ENCODE results near the gene TRAPPC2B.
"Not testable (repeated sequence)": the region's sequence is repeated elsewhere in the genome, so short reads cannot be mapped to it uniquely, and the experiment has no call there.

Gene TRAPPC2B

GRCh38 chr19:57362997-57363687 is at the start of gene TRAPPC2B, which contains the start of gene ZNF547:
Gene TRAPPC2B, plus strand, starts transcription at chr19:57363551. Its CDS starts 1,283 bp downstream, at chr19:57364834.
Gene ZNF547, plus strand, starts transcription at chr19:57363551. Its CDS starts 5,005 bp downstream, at chr19:57368556.
- peak; percentile 100 for DNase-seq

DNA sequence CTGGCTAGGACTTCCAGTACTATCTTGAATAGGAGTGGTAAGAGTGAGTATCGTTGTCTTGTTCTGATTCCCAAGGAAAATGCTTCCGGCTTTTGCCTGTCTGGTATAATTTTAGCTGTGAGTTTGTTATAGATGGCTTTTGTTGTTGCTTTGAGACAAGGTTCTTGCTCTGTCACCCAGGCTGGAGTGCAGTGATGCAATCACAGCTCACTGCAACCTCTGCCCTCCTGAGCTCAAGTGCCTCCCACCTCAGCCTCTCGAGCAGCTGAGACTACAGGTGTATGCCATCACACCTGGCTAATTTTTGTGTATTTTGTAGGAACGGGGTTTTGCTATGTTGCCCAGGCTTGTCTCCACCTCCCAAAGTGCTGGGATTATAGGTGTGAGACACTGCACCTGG is 49.2 kb upstream of the TRAPPC2B start:
- no peak for DNase-seq

- peak; percentile 82 for DNase-seq
Observed at GRCh38 chr19:57317503-57317902, 45.8 kb upstream of the TRAPPC2B start.

DNA sequence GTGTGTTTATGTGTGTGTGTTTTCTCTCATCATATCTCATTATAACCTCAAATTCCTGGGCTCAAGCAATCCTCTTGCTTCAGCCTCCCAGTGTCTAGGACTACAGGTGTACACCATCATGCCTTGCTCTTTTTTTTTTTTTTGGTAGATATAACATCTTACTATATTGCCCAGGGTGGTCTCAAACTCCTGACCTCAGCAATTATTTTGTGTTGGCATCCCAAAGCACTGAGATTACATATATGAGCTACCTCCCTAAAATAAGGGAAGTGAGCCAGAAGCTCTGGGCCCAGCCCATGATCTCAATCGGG is 43.5 kb upstream of the TRAPPC2B start:
- no peak for DNase-seq

DNA sequence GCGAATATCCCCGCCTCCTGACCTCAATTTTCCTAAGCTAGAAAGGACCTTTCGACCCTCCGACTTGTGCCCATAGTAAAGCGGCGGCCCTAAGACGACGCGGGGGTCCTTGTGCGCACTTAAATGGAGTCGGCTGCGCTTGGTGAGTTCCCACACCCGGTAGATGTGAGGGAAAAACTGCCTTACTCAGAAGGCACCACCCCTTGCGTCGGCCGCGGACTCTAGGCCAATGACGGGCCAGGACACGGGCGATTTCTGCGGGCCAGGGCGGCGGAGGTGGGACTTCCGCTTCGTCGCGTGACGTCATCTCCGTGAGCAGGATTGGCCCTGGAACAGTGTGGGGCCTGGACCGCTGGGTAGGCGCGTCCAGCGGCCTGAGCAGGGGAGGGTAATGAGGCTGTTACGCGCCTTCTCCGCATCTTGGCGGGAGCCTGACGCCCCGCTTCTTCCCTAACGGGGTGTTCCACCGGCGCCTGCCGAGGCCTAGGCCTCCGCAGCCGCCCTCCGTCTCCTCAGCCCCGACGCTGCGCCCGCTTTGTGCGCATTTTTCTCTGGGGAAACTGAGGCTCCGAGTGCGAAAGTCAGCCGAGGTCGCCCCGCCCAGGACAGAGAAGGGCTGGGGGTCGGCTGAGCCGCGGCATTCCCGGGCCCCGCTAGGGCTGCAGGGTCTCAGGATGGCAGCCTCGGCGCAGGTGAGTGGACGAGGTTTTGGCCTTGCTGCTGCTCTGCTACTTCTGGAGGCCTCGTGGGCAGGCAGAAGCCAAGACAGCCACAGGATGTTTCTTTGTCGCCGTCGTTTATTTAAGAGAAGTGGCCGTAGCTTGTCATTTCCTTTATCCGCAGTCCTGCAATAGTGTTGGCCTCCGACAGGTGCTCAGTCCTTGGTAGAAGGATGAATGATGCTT is 42.9 kb upstream of the TRAPPC2B start, which contains the start of gene ZNF543:
ZNF543 (plus strand) TSS at position 293 of the 905 bp plus-strand sequence; CDS start at position 675, 382 bp downstream.
- peak; percentile 99 for DNase-seq

GRCh38 chr19:57321116-57321515 is 42.2 kb upstream of the TRAPPC2B start:
- DNase-seq, result no peak

DNA sequence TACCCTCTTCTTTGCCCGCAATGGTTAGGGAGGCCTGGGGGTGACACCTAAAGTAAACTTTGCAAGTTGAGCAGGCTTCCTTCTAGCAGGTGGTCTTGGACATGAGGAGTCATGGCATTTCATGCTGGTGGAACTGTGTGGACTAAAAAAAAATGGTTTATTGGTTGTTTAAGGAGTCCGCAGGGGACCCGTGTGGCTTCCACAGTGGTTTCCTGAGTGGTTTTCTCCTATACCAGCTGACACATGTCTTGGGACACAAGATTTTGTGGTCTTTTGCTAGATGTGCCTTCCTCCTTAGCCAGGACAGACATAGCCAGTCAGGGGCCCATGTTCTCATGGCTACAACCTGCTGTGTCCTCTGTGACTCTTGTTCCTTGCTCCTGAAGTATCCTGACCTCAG is 41.6 kb upstream of the TRAPPC2B start:
- DNase-seq, result no peak

GRCh38 chr19:57324992-57325391 is 38.4 kb upstream of the TRAPPC2B start:
- DNase-seq, result no peak

DNA sequence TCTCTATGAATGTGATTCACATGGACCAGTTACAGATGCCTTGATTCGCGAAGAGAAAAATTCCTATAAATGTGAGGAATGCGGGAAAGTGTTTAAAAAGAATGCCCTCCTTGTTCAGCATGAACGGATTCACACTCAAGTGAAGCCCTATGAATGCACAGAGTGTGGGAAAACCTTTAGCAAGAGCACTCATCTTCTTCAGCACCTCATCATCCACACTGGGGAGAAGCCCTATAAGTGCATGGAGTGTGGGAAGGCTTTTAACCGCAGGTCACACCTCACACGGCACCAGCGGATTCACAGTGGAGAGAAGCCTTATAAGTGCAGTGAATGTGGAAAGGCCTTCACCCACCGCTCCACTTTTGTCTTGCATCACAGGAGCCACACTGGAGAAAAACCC is 35.4 kb upstream of the TRAPPC2B start:
- no peak for DNase-seq

DNA sequence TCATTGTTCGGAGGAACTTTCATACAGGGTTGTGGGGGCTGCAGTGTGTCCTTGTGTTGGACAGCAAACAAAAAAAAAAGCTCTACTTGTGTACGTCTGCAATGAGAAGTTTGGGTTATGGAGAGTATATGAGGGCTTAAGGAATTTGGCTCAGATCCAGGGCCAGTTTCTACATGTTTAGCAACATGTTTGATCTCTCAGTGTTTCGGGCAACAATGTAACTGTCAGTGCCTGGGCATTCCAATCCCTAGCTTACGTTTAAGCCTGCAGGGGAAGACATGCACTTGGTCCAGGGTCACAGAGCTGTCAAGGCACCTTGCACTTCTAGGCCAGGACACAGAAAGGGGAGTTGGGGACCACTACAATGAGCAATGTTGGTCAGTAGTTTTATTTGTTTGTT is 29.2 kb upstream of the TRAPPC2B start:
- DNase-seq, result no peak

DNA sequence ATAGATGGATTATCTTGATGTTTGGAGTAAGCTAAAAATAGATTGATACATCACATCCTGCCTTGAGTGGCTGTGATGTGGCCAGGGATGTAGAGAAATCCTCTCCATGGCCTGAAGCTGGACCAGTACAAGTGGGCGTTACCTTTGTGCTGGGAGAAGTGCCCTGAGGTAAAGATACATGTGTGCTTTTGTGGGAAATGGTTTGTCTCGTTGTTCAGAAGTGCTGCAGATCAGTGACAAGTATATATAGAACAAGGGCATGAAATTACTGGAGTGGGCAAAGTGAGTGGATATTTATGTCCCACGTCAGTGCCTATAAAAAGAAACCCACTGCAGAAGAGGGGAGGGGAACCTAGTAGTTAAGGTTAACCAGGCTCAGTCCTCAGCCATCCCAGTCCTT is 24.5 kb upstream of the TRAPPC2B start:
- no peak for DNase-seq

DNA sequence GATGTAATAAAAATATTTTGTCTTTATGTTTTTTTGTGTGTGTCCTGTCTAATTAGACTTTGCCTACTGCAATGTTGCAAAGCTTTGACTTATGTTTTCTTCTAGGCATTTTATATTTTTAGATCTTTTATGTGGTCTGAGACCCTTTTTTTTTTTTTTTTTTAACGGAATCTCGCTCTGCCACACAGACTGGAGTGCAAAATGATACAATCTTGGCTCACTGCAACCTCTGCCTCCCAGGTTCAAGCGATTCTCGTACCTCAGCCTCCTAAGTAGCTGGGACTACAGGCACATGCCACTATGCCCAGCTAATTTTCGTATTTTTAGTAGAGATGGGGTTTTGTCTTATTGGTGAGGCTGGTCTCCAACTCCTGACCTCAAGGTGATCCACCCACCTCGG is 20.8 kb upstream of the TRAPPC2B start:
- no peak for DNase-seq

DNA sequence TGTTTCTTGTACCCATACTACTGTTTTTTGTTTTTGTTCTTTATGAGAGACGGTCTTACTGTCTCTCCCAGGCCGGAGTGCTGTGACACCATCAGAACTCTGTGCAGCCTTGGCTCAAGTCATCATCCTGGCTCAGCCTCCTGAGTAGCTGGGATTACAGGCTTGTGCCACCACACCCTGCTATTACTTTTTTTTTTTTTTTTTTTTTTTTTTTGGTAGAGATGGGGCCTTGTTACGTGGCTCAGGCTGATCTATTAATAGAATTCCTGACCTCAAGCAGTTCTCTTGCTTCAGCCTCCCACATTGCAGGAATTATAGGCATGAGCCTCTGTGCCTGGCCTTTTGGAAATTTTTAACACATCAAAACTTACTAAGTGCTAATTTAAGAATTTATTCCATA is 15.2 kb upstream of the TRAPPC2B start:
- DNase-seq, result peak; percentile 32

DNA sequence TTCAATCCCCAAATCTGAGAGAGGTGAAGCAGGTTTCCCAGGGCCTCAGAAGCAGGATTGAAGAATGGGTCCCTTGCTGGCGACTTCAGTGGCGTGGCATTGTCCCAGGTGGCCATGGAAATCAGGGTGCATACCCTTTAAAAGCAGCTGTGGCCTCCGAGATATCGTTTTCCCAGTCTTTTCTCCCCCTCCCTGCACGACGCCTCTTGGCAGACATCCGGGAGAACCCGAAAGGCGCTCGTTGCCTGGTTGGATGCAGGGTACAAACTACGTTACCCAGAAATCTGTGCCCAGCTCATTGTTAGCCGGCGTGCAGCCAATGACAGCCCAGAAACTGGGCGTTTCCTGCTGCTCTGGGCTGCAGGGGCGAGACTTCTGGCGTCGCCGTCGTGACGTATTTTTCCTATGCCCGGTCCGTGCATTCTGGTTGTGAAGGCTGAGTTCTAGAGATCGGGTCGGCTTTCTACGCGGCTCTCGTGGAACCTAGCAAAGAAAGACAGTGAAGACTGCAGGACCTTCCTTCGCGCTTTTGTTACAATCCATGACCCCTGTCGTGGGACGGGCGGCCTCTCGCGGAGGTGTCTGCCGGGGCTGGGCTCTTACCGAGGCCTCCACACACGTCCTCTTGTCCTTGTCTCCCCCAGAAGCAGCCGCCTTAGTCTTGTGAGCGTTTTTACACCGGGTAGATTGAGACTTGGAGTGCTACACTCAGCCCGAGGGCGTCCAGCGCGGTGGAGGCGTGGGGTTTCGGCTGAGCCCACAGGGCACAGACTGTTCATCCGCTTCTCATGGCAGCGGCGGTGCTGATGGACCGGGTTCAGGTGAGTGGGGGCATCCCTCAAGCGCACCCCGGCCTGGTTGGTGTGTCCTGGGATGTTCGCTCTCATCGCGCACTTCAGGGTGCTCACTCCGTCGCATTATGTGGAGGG is 12.2 kb upstream of the TRAPPC2B start, which contains the start of gene ZNF304:
ZNF304 (plus strand) TSS at position 395 of the 929 bp plus-strand sequence; CDS start at position 789, 394 bp downstream.
- DNase-seq, result peak; percentile 100

GRCh38 chr19:57351867-57352266 is 11.5 kb upstream of the TRAPPC2B start:
- no peak for DNase-seq

- DNase-seq, result no peak
Observed at GRCh38 chr19:57355916-57356315, 7.4 kb upstream of the TRAPPC2B start.

DNA sequence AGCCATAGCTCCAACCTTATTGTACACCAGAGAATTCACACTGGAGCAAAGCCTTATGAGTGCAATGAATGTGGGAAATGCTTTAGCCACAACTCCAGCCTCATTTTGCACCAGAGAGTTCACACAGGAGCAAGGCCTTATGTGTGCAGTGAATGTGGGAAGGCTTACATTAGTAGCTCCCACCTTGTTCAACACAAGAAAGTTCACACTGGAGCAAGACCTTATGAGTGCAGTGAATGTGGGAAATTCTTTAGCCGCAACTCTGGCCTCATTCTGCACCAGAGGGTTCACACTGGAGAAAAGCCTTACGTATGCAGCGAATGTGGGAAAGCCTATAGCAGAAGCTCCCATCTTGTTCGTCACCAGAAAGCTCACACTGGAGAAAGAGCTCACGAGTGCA is 5.9 kb upstream of the TRAPPC2B start:
- DNase-seq, result no peak

DNA sequence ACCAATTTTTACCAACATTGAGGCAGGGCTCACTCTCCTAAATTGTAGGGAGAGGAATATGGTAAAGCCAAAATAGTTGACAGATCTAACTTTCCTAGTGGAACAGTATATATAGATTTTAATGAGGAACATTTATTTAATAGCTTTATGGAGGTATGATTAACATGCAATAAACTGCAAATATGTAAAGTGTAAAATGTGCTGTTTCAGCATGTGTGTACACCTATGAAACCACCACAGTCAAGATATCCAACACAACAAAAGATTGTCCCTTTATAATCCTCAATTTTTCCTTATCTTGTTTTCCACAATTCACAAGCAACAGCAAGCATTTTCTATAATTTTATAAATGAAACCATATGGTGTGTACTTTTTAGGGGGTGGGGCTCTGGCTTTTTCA is 4.1 kb upstream of the TRAPPC2B start:
- DNase-seq, result no peak

- DNase-seq, result no peak
Observed at GRCh38 chr19:57362419-57362818, 932 bp upstream of the TRAPPC2B start.

- DNase-seq, result peak; percentile 24
Observed at GRCh38 chr19:57363688-57364181, 384 bp downstream of the TRAPPC2B start.

- DNase-seq, result no peak
Observed at GRCh38 chr19:57366776-57367175, 3.4 kb downstream of the TRAPPC2B start.

DNA sequence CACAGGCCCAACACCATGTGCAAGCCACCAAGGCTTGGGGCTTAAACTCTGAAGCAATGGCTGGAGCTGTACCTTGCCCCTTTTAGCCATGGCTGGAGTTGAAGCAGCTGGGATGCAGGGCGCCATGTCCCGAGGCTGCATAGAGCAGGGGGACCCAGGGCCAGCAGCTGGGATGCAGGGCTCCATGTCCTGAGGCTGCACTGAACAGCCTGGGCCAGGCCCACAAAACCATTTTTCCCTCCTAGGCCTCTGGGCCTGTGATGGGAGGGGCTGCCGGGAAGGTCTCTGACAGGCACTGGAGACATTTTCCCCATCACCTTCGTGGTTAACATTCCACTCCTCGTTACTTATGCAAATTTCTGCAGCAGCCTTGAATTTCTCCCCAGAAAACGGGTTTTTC is 10.8 kb downstream of the TRAPPC2B start:
- no peak for DNase-seq

GRCh38 chr19:57374647-57375046 is 11.3 kb downstream of the TRAPPC2B start:
- DNase-seq, result not testable (repeated sequence)

Measured in NCI-H2227 treated with DMSO at 0.1 percent for 48 hours (cell line).